Esophagus squamous epithelium (tissue), 5 donors: Measurements from ENCODE around the gene ADRA2B. TPM values are rescaled to one million over a fixed set of nuclear protein-coding genes. Genes with fewer than 3 reads are reported as not detected.
"Not testable (repeated sequence)": the region's sequence is repeated elsewhere in the genome, so short reads cannot be mapped to it uniquely, and the experiment has no call there.

Experiments used
- DNase-seq: peaks from one replicate; lab custom pipeline; 2025; lab: John Stamatoyannopoulos, UW
- H3K27ac ChIP-seq, 4 donors: fragments of 200-600 bp; sonication (generic); one replicate each; pipeline ENCODE4 v1.5.1; 2016 to 2019; ENCODE audit warnings: mild to moderate bottlenecking in 1 of 4
- H3K27me3 ChIP-seq, 4 donors: fragments of 200-600 bp; sonication (generic); 1 replicate in 3 of 4; 2 replicates in 1 of 4; pipeline versions ENCODE4 v1.5.1 to v1.6.0; 2017 to 2021; ENCODE audit warnings: antibody characterized with exemption in 1 of 4
- H3K36me3 ChIP-seq, 3 donors: fragments of 200-600 bp; sonication (generic); one replicate each; pipeline ENCODE4 v1.5.1; 2016 to 2019
- H3K4me1 ChIP-seq, 3 donors: fragments of 200-600 bp; sonication (generic); one replicate each; pipeline ENCODE4 v1.5.1; 2017 to 2019
- H3K4me3 ChIP-seq, 4 donors: fragments of 200-600 bp; sonication (generic); 1 replicate in 3 of 4; 2 replicates in 1 of 4; pipeline ENCODE4 v1.5.1; 2016 to 2019; ENCODE audit warnings: mild to moderate bottlenecking in 2 of 4, moderate library complexity in 1 of 4
- H3K9me3 ChIP-seq, 3 donors: fragments of 200-600 bp; sonication (generic); one replicate each; pipeline ENCODE4 v1.5.1; 2016 to 2019
- CTCF ChIP-seq, 6 experiments: fragments of 450-650 bp in 4 of 6; fragments of 200-600 bp in 2 of 6; sonication (generic) in 2 of 6; IDR thresholded peaks; one replicate each; pipeline ENCODE4 v1.5.1; 2016 to 2019; ENCODE audit warnings: antibody characterized with exemption in 6 of 6, mild to moderate bottlenecking in 4 of 6, moderate library complexity in 4 of 6
- POLR2A ChIP-seq, 4 donors: fragments of 450-650 bp; IDR thresholded peaks; one replicate each; pipeline ENCODE4 v1.6.1; 2017; ENCODE audit warnings: antibody characterized with exemption in 4 of 4, mild to moderate bottlenecking in 4 of 4, moderate library complexity in 3 of 4
- WGBS, 2 donors: methylation state at CpG; one replicate each; pipeline ENCODE4 v1.1.5; 2018; 5-methylcytosine and 5-hydroxymethylcytosine counted together
- intact Hi-C: fragments of 100-400 bp; cut with DNase I; formaldehyde crosslinking; loops from one replicate; pipeline ENCODE4 v1.15.0; 2022
- total RNA-seq, 4 donors: library from RNA; depleted of rRNA; stranded (reverse); fragments of >200 nt; gene quantifications; one replicate each; pipeline ENCODE4 v1.1.0, GENCODE V29; 2016
- donor health status: DM: yes; HTN: yes; CAD: no.

Gene ADRA2B
- total RNA-seq, 4 donors from 2014 or later = 0.04 to 1.2 (median 0.38) TPM; not detected in 1

GRCh38 chr2:96067902-96068581 lies 48.3 kb downstream of the ADRA2B start:
- H3K27me3 ChIP-seq, H3K9me3 ChIP-seq, H3K36me3 ChIP-seq, H3K27ac ChIP-seq, DNase-seq, intact Hi-C loops, H3K4me3 ChIP-seq: not testable (repeated sequence)
- H3K4me1 ChIP-seq = peaks cover 0 to 16% (median 6%) of the 10 kb centered on the region in 3 donors
- 30 to 36% methylated on average over 7 to 8 of the region's 9 CpGs for WGBS, 2 donors

DNA sequence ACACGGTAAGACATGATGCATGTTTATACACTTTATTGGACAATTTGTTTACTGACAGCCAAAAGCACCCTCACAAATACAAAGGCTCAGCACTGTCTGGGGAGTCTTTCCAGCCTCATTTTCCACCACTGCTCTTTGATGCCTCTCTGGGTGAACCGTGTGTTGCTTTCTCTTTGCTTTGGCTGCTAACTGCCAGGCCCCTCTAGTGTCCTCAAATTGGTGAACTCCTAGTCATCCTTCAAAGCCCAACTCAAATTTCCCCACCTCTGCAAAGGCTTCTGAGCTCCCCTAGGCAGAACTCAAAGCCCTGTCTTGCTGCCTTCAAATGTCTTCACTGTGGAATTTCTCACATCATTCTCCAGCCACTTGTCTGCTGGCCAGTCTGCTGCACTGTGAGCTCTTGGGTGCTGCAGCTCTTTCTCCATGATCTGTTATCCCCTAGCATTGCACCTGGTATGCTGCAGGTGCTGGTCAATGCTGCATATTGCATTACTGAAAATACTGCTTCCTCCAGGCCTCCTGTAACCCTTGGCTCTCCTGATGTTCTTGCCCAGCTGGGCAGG lies 49.2 kb downstream of the ADRA2B start:
- DNase-seq, intact Hi-C loops, H3K9me3 ChIP-seq, H3K4me3 ChIP-seq, H3K27me3 ChIP-seq, H3K36me3 ChIP-seq, H3K27ac ChIP-seq: not testable (repeated sequence)
- peaks cover 0 to 16% (median 6%) of the 10 kb centered on the region in 3 donors for H3K4me1 ChIP-seq
- 74 to 81% methylated on average over 2 of the region's 2 CpGs for WGBS, 2 donors

DNA sequence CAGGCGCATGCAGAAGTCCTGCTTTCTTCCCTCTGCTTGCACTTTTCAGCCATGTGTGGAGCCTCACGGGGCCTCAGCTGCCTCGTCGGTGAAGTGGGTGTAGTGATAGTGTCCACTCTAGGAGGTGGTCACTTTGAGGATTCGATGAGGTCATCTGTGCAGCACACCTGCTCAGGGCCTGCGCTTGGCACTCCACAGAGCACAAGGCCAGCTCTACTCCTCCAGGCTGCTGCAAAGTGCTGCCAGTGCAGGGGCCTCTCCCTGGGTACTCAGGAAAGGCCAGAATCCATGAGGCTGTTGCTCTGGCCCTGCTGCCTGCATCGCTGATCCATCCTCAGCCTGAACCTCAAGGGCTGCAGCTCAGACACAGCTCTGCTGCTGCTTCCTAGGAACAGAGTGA lies 49.9 kb downstream of the ADRA2B start:
- peaks cover 0 to 16% (median 6%) of the 10 kb centered on the region in 3 donors for H3K4me1 ChIP-seq
- DNase-seq, H3K9me3 ChIP-seq, intact Hi-C loops, H3K27me3 ChIP-seq, H3K4me3 ChIP-seq, H3K27ac ChIP-seq, H3K36me3 ChIP-seq: not testable (repeated sequence)
- 93% methylated on average over 6 of the region's 7 CpGs; no CpG with 5 or more reads in 1 of the 2 donors for WGBS, 2 donors

DNA sequence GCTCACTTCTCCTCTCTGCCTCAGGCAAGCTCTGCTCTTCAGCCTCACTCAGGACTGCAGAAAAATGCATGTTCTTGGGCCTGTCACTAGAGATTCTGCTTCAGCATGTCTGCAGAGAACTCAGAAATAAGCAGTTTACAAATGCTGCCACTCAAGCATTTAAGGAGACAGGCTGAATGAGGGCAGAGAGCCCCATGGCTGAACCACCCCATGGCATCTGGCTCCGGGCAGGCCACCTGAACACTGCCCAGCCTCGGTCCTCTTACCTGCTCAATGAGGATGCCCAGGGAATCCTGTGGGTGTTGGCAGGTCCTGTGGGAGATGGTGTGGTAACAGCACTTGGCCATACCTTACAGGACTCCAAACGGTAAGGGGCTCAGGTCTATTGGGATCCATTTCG lies 50.4 kb downstream of the ADRA2B start:
- H3K36me3 ChIP-seq, H3K9me3 ChIP-seq, H3K4me3 ChIP-seq, H3K27me3 ChIP-seq, intact Hi-C loops, DNase-seq, H3K27ac ChIP-seq: not testable (repeated sequence)
- H3K4me1 ChIP-seq = peaks cover 0 to 16% (median 6%) of the 10 kb centered on the region in 3 donors
- 62 to 93% methylated on average over 2 to 3 of the region's 4 CpGs for WGBS, 2 donors

DNA sequence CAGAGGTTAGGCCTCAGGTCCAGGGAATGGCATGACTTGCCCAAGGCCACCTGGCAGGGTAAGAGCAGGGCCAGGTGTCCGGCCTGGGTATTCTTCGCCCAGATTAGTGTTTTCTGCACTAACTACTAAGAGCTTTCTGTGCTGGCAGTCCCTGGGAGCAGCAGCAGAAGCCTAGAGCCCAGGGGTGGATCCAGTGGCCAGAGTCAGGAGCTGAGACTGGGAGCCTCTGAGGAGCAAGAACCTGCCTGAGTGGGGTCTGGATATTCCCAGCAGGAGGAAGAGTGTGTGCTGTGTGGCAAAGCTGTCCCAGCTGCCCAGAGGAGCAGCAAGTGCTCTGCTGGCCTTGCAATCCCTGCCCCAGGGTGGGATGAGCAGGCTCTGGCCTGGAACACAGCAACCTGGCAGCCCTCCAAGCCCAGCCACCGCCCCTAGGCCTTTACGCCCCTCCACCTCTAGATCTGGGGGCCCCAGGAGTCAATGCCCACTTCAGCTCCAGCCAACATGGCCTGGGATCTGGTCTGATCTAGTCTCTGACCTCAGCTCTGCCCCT lies 50.9 kb downstream of the ADRA2B start:
- H3K36me3 ChIP-seq = no peaks in the 10 kb centered on the region
- no peak for DNase-seq
- no peak overlapping the region for H3K27ac ChIP-seq
- no peaks in the 10 kb centered on the region for H3K27me3 ChIP-seq
- no peak overlapping the region for H3K4me3 ChIP-seq
- TF ChIP-seq POLR2A (IDR thresholded peaks at IDR 0.05) = no peak
- no peak for TF ChIP-seq CTCF (IDR thresholded peaks at IDR 0.05)
- H3K4me1 ChIP-seq = peaks cover 0 to 16% (median 6%) of the 10 kb centered on the region in 3 donors
- intact Hi-C loops = no loop called here
- no peaks in the 10 kb centered on the region for H3K9me3 ChIP-seq
- 65 to 79% methylated on average over 4 of the region's 4 CpGs for WGBS, 2 donors

DNA sequence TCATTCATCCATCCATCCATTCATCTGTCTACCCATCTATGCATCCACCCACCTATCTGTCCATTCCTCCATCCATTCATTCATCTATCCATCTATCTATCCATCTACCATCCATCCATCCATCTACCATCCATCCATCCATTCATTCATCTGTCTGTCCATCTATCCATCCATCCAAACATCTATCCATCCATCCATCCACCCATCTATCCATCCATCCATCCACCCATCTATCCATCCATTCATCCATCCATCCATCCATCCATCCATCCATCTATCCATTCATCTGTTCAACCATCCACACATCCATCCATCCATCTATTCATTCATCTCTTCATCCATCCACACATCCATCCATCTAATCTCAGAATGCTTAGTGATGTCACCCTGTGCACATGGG lies 51.6 kb downstream of the ADRA2B start:
- intact Hi-C loops, H3K27me3 ChIP-seq, H3K27ac ChIP-seq, DNase-seq, H3K9me3 ChIP-seq, H3K4me3 ChIP-seq, H3K36me3 ChIP-seq: not testable (repeated sequence)
- H3K4me1 ChIP-seq = peaks cover 0 to 16% (median 6%) of the 10 kb centered on the region in 3 donors

- H3K27ac ChIP-seq, H3K4me3 ChIP-seq, intact Hi-C loops, DNase-seq, H3K36me3 ChIP-seq, H3K9me3 ChIP-seq, H3K27me3 ChIP-seq: not testable (repeated sequence)
- WGBS, 2 donors = 86 to 96% methylated on average over 1 to 2 of the region's 3 CpGs
- peaks cover 0 to 16% (median 6%) of the 10 kb centered on the region in 3 donors for H3K4me1 ChIP-seq
Measured at GRCh38 chr2:96064047-96064675, 52.2 kb downstream of the ADRA2B start.
